HG03342 (cell line): ENCODE results near the gene ZNF821.
"Not testable (repeated sequence)": the region's sequence is repeated elsewhere in the genome, so short reads cannot be mapped to it uniquely, and the experiment has no call there.

ENCODE experiments used
- ATAC-seq: cut with Tn5 transposase; IDR thresholded peaks from one replicate; pipeline ENCODE4 v1.9.1; 2021; ENCODE audit warnings: mild to moderate bottlenecking, moderate library complexity; ENCODE audit not compliant: unreplicated experiment

Gene ZNF821

GRCh38 chr16:71865173-71865863 is 18.7 kb downstream of the ZNF821 start:
- no peak for ATAC-seq

- no peak for ATAC-seq
Measured at GRCh38 chr16:71863995-71864394, 20.0 kb downstream of the ZNF821 start.

GRCh38 chr16:71859762-71860521 is 24.0 kb downstream of the ZNF821 start:
- ATAC-seq, result no peak

GRCh38 chr16:71855937-71856662 is 27.9 kb downstream of the ZNF821 start:
- ATAC-seq, result no peak

- ATAC-seq, result no peak
Measured at GRCh38 chr16:71854369-71854948, 29.5 kb downstream of the ZNF821 start.

- peak; percentile 66 for ATAC-seq
Measured at GRCh38 chr16:71853413-71853812, 30.6 kb downstream of the ZNF821 start.

GRCh38 chr16:71852561-71852960 is 31.4 kb downstream of the ZNF821 start:
- no peak for ATAC-seq

- ATAC-seq, result no peak
Measured at GRCh38 chr16:71852158-71852557, 31.8 kb downstream of the ZNF821 start.

- ATAC-seq, result no peak
Measured at GRCh38 chr16:71851746-71852145, 32.2 kb downstream of the ZNF821 start.

- no peak for ATAC-seq
Measured at GRCh38 chr16:71848622-71849021, 35.4 kb downstream of the ZNF821 start.

GRCh38 chr16:71847096-71847495 is 36.9 kb downstream of the ZNF821 start:
- ATAC-seq, result no peak

- ATAC-seq, result no peak
Measured at GRCh38 chr16:71846431-71846830, 37.6 kb downstream of the ZNF821 start.

- ATAC-seq, result peak; percentile 79
Measured at GRCh38 chr16:71845639-71846430, 38.1 kb downstream of the ZNF821 start, which contains the start of gene ATXN1L. TSS of gene ATXN1L (plus strand) at chr16:71845976. CDS start at chr16:71849741, 3,765 bp downstream.

GRCh38 chr16:71843572-71843971 is 40.4 kb downstream of the ZNF821 start:
- no peak for ATAC-seq

GRCh38 chr16:71840052-71840451 is 43.9 kb downstream of the ZNF821 start:
- ATAC-seq, result no peak

GRCh38 chr16:71837150-71837549 is 46.8 kb downstream of the ZNF821 start:
- ATAC-seq, result no peak

- no peak for ATAC-seq
Measured at GRCh38 chr16:71834291-71834690, 49.7 kb downstream of the ZNF821 start.

GRCh38 chr16:71832112-71832511 is 51.9 kb downstream of the ZNF821 start:
- not testable (repeated sequence) for ATAC-seq

- ATAC-seq, result not testable (repeated sequence)
Measured at GRCh38 chr16:71831698-71832097, 52.3 kb downstream of the ZNF821 start.

GRCh38 chr16:71830359-71830758 is 53.6 kb downstream of the ZNF821 start:
- ATAC-seq, result no peak
